ENCODE results near the gene MANBA. TPM values are rescaled to one million over a fixed set of nuclear protein-coding genes. Genes with fewer than 3 reads are reported as not detected.

Gene MANBA
- total RNA-seq, 3 donors from 2014 or later: 2.6 to 4.6 (median 2.7) TPM

- DNase-seq (no peak), ATAC-seq (no peak)
- H3K27me3 Mint-ChIP-seq (ENCODE audit: low read depth): no peaks in the 10 kb centered on the region
- H3K9me3 Mint-ChIP-seq: no peaks in the 10 kb centered on the region
- H3K36me3 Mint-ChIP-seq (ENCODE audit: insufficient read depth): peaks cover 25% of the 10 kb centered on the region
- H3K4me3 Mint-ChIP-seq: no peak overlapping the region
- H3K4me1 Mint-ChIP-seq (ENCODE audit: low read depth): no peaks in the 10 kb centered on the region
These were observed 68.3 kb downstream of the MANBA start for GRCh38 chr4:102692474-102692873.

- DNase-seq (no peak), ATAC-seq (no peak)
- no peaks in the 10 kb centered on the region for H3K27me3 Mint-ChIP-seq (ENCODE audit: low read depth)
- H3K4me3 Mint-ChIP-seq: no peak overlapping the region
- H3K9me3 Mint-ChIP-seq: no peaks in the 10 kb centered on the region
- peaks cover 10% of the 10 kb centered on the region for H3K36me3 Mint-ChIP-seq (ENCODE audit: insufficient read depth)
- H3K4me1 Mint-ChIP-seq (ENCODE audit: low read depth): no peaks in the 10 kb centered on the region
These were observed 72.8 kb downstream of the MANBA start for GRCh38 chr4:102687982-102688433.

- no peak overlapping the region for H3K4me3 Mint-ChIP-seq
- ATAC-seq: peak in 1 of 2 donors; percentile 32
- no peaks in the 10 kb centered on the region for H3K27me3 Mint-ChIP-seq (ENCODE audit: low read depth)
- peaks cover 13% of the 10 kb centered on the region for H3K36me3 Mint-ChIP-seq (ENCODE audit: insufficient read depth)
- H3K9me3 Mint-ChIP-seq: no peaks in the 10 kb centered on the region
- H3K4me1 Mint-ChIP-seq (ENCODE audit: low read depth): no peaks in the 10 kb centered on the region
- DNase-seq: no peak
These were observed 73.3 kb downstream of the MANBA start for GRCh38 chr4:102687373-102687981.

- no peak for DNase-seq
- peaks cover 12% of the 10 kb centered on the region for H3K36me3 Mint-ChIP-seq (ENCODE audit: insufficient read depth)
- no peaks in the 10 kb centered on the region for H3K27me3 Mint-ChIP-seq (ENCODE audit: low read depth)
- no peaks in the 10 kb centered on the region for H3K9me3 Mint-ChIP-seq
- ATAC-seq: no peak
- H3K4me3 Mint-ChIP-seq: no peak overlapping the region
- no peaks in the 10 kb centered on the region for H3K4me1 Mint-ChIP-seq (ENCODE audit: low read depth)
These were observed 75.0 kb downstream of the MANBA start for GRCh38 chr4:102685768-102686167.

- H3K36me3 Mint-ChIP-seq (ENCODE audit: insufficient read depth): peaks cover 15% of the 10 kb centered on the region
- no peaks in the 10 kb centered on the region for H3K9me3 Mint-ChIP-seq
- no peaks in the 10 kb centered on the region for H3K4me1 Mint-ChIP-seq (ENCODE audit: low read depth)
- DNase-seq (no peak), ATAC-seq (no peak)
- no peak overlapping the region for H3K4me3 Mint-ChIP-seq
- H3K27me3 Mint-ChIP-seq (ENCODE audit: low read depth): no peaks in the 10 kb centered on the region
These were observed 76.1 kb downstream of the MANBA start for GRCh38 chr4:102684610-102685052.

- Mint-ChIP-seq H3K4me3 (no peak overlapping the region), H3K4me1 (ENCODE audit: low read depth) (no peaks in the 10 kb centered on the region), H3K36me3 (ENCODE audit: insufficient read depth) (peaks cover 15% of the 10 kb centered on the region), H3K27me3 (ENCODE audit: low read depth) (no peaks in the 10 kb centered on the region), H3K9me3 (no peaks in the 10 kb centered on the region)
- DNase-seq (no peak), ATAC-seq (no peak)
These were observed 76.7 kb downstream of the MANBA start for GRCh38 chr4:102683881-102684609.

GRCh38 chr4:102678695-102679335 lies 82.0 kb downstream of the MANBA start:
- H3K4me3 Mint-ChIP-seq: no peak overlapping the region
- H3K36me3 Mint-ChIP-seq (ENCODE audit: insufficient read depth): peaks cover 15% of the 10 kb centered on the region
- DNase-seq (no peak), ATAC-seq (no peak)
- H3K27me3 Mint-ChIP-seq (ENCODE audit: low read depth): no peaks in the 10 kb centered on the region
- H3K4me1 Mint-ChIP-seq (ENCODE audit: low read depth): peaks cover 8% of the 10 kb centered on the region
- H3K9me3 Mint-ChIP-seq: no peaks in the 10 kb centered on the region

GRCh38 chr4:102678107-102678506 lies 82.7 kb downstream of the MANBA start:
- Mint-ChIP-seq H3K36me3 (ENCODE audit: insufficient read depth) (peaks cover 15% of the 10 kb centered on the region), H3K27me3 (ENCODE audit: low read depth) (no peaks in the 10 kb centered on the region), H3K4me1 (ENCODE audit: low read depth) (peaks cover 8% of the 10 kb centered on the region), H3K4me3 (no peak overlapping the region), H3K9me3 (no peaks in the 10 kb centered on the region)
- ATAC-seq (no peak), DNase-seq (no peak)

- peaks cover 8% of the 10 kb centered on the region for H3K4me1 Mint-ChIP-seq (ENCODE audit: low read depth)
- no peaks in the 10 kb centered on the region for H3K9me3 Mint-ChIP-seq
- ATAC-seq: no peak
- no peak for DNase-seq
- no peak overlapping the region for H3K4me3 Mint-ChIP-seq
- H3K36me3 Mint-ChIP-seq (ENCODE audit: insufficient read depth): peaks cover 4% of the 10 kb centered on the region
- H3K27me3 Mint-ChIP-seq (ENCODE audit: low read depth): no peaks in the 10 kb centered on the region
These were observed 85.6 kb downstream of the MANBA start for GRCh38 chr4:102675141-102675540.

- no peaks in the 10 kb centered on the region for H3K4me1 Mint-ChIP-seq (ENCODE audit: low read depth)
- no peak overlapping the region for H3K4me3 Mint-ChIP-seq
- H3K27me3 Mint-ChIP-seq (ENCODE audit: low read depth): no peaks in the 10 kb centered on the region
- peaks cover 30% of the 10 kb centered on the region for H3K36me3 Mint-ChIP-seq (ENCODE audit: insufficient read depth)
- ATAC-seq (no peak), DNase-seq (no peak)
- no peaks in the 10 kb centered on the region for H3K9me3 Mint-ChIP-seq
These were observed 93.8 kb downstream of the MANBA start for GRCh38 chr4:102667001-102667400.

GRCh38 chr4:102665527-102665926 lies 95.2 kb downstream of the MANBA start:
- no peak for ATAC-seq
- no peak for DNase-seq
- H3K36me3 Mint-ChIP-seq (ENCODE audit: insufficient read depth): peaks cover 29% of the 10 kb centered on the region
- H3K9me3 Mint-ChIP-seq: no peaks in the 10 kb centered on the region
- H3K4me3 Mint-ChIP-seq: no peak overlapping the region
- H3K4me1 Mint-ChIP-seq (ENCODE audit: low read depth): no peaks in the 10 kb centered on the region
- H3K27me3 Mint-ChIP-seq (ENCODE audit: low read depth): no peaks in the 10 kb centered on the region

GRCh38 chr4:102663073-102663472 lies 97.7 kb downstream of the MANBA start:
- Mint-ChIP-seq H3K4me1 (ENCODE audit: low read depth) (no peaks in the 10 kb centered on the region), H3K36me3 (ENCODE audit: insufficient read depth) (peaks cover 21% of the 10 kb centered on the region), H3K4me3 (no peak overlapping the region), H3K9me3 (no peaks in the 10 kb centered on the region), H3K27me3 (ENCODE audit: low read depth) (no peaks in the 10 kb centered on the region)
- no peak for ATAC-seq
- DNase-seq: no peak

- Mint-ChIP-seq H3K36me3 (ENCODE audit: insufficient read depth) (peaks cover 9% of the 10 kb centered on the region), H3K9me3 (no peaks in the 10 kb centered on the region), H3K4me3 (no peak overlapping the region), H3K27me3 (ENCODE audit: low read depth) (no peaks in the 10 kb centered on the region), H3K4me1 (ENCODE audit: low read depth) (no peaks in the 10 kb centered on the region)
- DNase-seq: no peak
- no peak for ATAC-seq
These were observed 103.6 kb downstream of the MANBA start for GRCh38 chr4:102657206-102657605.

GRCh38 chr4:102647117-102647516 lies 113.7 kb downstream of the MANBA start:
- peaks cover 11% of the 10 kb centered on the region for H3K4me1 Mint-ChIP-seq (ENCODE audit: low read depth)
- peaks cover 36% of the 10 kb centered on the region for H3K36me3 Mint-ChIP-seq (ENCODE audit: insufficient read depth)
- no peak for DNase-seq
- ATAC-seq: no peak
- no peak overlapping the region for H3K4me3 Mint-ChIP-seq
- no peaks in the 10 kb centered on the region for H3K9me3 Mint-ChIP-seq
- H3K27me3 Mint-ChIP-seq (ENCODE audit: low read depth): no peaks in the 10 kb centered on the region

Data from activated T-cell treated with anti-CD3 and anti-CD28 coated beads, Interleukin-2, amount 50 U/mL, for 4 hours (primary cell).